ENCODE data around the gene CACNA1G. TPM values are rescaled to one million over a fixed set of nuclear protein-coding genes. Genes with fewer than 3 reads are reported as not detected.

CACNA1G gene
- total RNA-seq, 1 donor from 2014 or later = not detected

GRCh38 chr17:50645748-50646682 lies 85.5 kb downstream of the CACNA1G start:
- TF ChIP-seq CTCF (IDR thresholded peaks at IDR 0.05; ENCODE audit: insufficient read depth, low read length, poor library complexity, severe bottlenecking) = no peak
- peaks cover 2% of the 10 kb centered on the region for H3K36me3 ChIP-seq (ENCODE audit: control insufficient read depth, insufficient read depth, low read length)
- DNase-seq (ENCODE audit: low read depth) = no peak
- H3K4me3 ChIP-seq (ENCODE audit: low read depth, low read length) = no peak overlapping the region
- no peaks in the 10 kb centered on the region for H3K27me3 ChIP-seq (ENCODE audit: control insufficient read depth, insufficient read depth, low read length)

GRCh38 chr17:50647187-50647586 lies 86.7 kb downstream of the CACNA1G start:
- DNase-seq (ENCODE audit: low read depth) = no peak
- Histone ChIP-seq H3K36me3 (ENCODE audit: control insufficient read depth, insufficient read depth, low read length) (peaks cover 2% of the 10 kb centered on the region), H3K27me3 (ENCODE audit: control insufficient read depth, insufficient read depth, low read length) (no peaks in the 10 kb centered on the region), H3K4me3 (ENCODE audit: low read depth, low read length) (no peak overlapping the region)
- TF ChIP-seq CTCF (IDR thresholded peaks at IDR 0.05; ENCODE audit: insufficient read depth, low read length, poor library complexity, severe bottlenecking) = no peak

- no peak for TF ChIP-seq CTCF (IDR thresholded peaks at IDR 0.05; ENCODE audit: insufficient read depth, low read length, poor library complexity, severe bottlenecking)
- DNase-seq (ENCODE audit: low read depth) = no peak
- Histone ChIP-seq H3K36me3 (ENCODE audit: control insufficient read depth, insufficient read depth, low read length) (no peaks in the 10 kb centered on the region), H3K4me3 (ENCODE audit: low read depth, low read length) (no peak overlapping the region), H3K27me3 (ENCODE audit: control insufficient read depth, insufficient read depth, low read length) (no peaks in the 10 kb centered on the region)
These were observed 88.8 kb downstream of the CACNA1G start for GRCh38 chr17:50649042-50649908.

- no peak overlapping the region for H3K4me3 ChIP-seq (ENCODE audit: low read depth, low read length)
- H3K36me3 ChIP-seq (ENCODE audit: control insufficient read depth, insufficient read depth, low read length) = no peaks in the 10 kb centered on the region
- no peak for TF ChIP-seq CTCF (IDR thresholded peaks at IDR 0.05; ENCODE audit: insufficient read depth, low read length, poor library complexity, severe bottlenecking)
- no peaks in the 10 kb centered on the region for H3K27me3 ChIP-seq (ENCODE audit: control insufficient read depth, insufficient read depth, low read length)
- no peak for DNase-seq (ENCODE audit: low read depth)
These were observed 91.1 kb downstream of the CACNA1G start for GRCh38 chr17:50651661-50652060.

- DNase-seq (ENCODE audit: low read depth) = no peak
- no peaks in the 10 kb centered on the region for H3K27me3 ChIP-seq (ENCODE audit: control insufficient read depth, insufficient read depth, low read length)
- no peak overlapping the region for H3K4me3 ChIP-seq (ENCODE audit: low read depth, low read length)
- H3K36me3 ChIP-seq (ENCODE audit: control insufficient read depth, insufficient read depth, low read length) = no peaks in the 10 kb centered on the region
- TF ChIP-seq CTCF (IDR thresholded peaks at IDR 0.05; ENCODE audit: insufficient read depth, low read length, poor library complexity, severe bottlenecking) = no peak
These were observed 93.2 kb downstream of the CACNA1G start for GRCh38 chr17:50653738-50654137.
